H9 (cell line): Measurements from ENCODE around the gene KRTAP12-4. TPM values are rescaled to one million over a fixed set of nuclear protein-coding genes. Genes with fewer than 3 reads are reported as not detected.
"Not testable (repeated sequence)": the region's sequence is repeated elsewhere in the genome, so short reads cannot be mapped to it uniquely, and the experiment has no call there.

Source experiments
- DNase-seq: peaks from one replicate; pipeline ENCODE4 v3.0.0-alpha.2; 2017
- H2AFZ ChIP-seq: one replicate; pipeline ENCODE4 v1.6.1; 2013; ENCODE audit warnings: mild to moderate bottlenecking, low read length, control low read depth, moderate library complexity
- H2AK5ac ChIP-seq: 2 replicates; pipeline ENCODE4 v1.6.1; 2013; ENCODE audit warnings: low read length, control low read depth, mixed read lengths; ENCODE audit not compliant: insufficient read length
- H2BK120ac ChIP-seq: one replicate; pipeline ENCODE4 v1.6.1; 2013; ENCODE audit warnings: low read depth, mild to moderate bottlenecking, low read length, control low read depth, inconsistent platforms; ENCODE audit not compliant: poor library complexity, severe bottlenecking
- H2BK12ac ChIP-seq: 2 replicates; pipeline ENCODE4 v1.6.1; 2013; ENCODE audit warnings: low read length, control low read depth, mixed read lengths, low read depth; ENCODE audit not compliant: insufficient read length
- H2BK15ac ChIP-seq: 2 replicates; pipeline ENCODE4 v1.6.1; 2013; ENCODE audit warnings: low read depth, low read length, control low read depth
- H2BK20ac ChIP-seq: one replicate; pipeline ENCODE4 v1.6.1; 2013; ENCODE audit warnings: low read depth, mild to moderate bottlenecking, low read length, control low read depth, inconsistent platforms; ENCODE audit not compliant: poor library complexity, severe bottlenecking
- H2BK5ac ChIP-seq: 2 replicates; pipeline ENCODE4 v1.6.1; 2013; ENCODE audit warnings: low read length, control low read depth, mixed read lengths; ENCODE audit not compliant: insufficient read length
- H3K14ac ChIP-seq: 2 replicates; pipeline ENCODE4 v1.6.1; 2013; ENCODE audit warnings: low read length, control low read depth; ENCODE audit not compliant: insufficient read depth
- H3K18ac ChIP-seq: 2 replicates; pipeline ENCODE4 v1.6.1; 2013; ENCODE audit warnings: low read depth, mild to moderate bottlenecking, mixed read lengths, low read length, control low read depth; ENCODE audit not compliant: insufficient read length
- H3K23ac ChIP-seq: 2 replicates; pipeline ENCODE4 v1.6.1; 2013; ENCODE audit warnings: low read length, control low read depth, mixed read lengths, low read depth; ENCODE audit not compliant: insufficient read length
- H3K23me2 ChIP-seq: 2 replicates; pipeline ENCODE4 v1.6.1; 2013; ENCODE audit warnings: low read depth, mild to moderate bottlenecking, mixed read lengths, low read length, control low read depth; ENCODE audit not compliant: insufficient read length, poor library complexity, severe bottlenecking
- H3K27ac ChIP-seq: 2 replicates; pipeline ENCODE4 v1.5.1; 2013; ENCODE audit warnings: low read length, control low read depth, mixed read lengths, low read depth; ENCODE audit not compliant: insufficient read length
- H3K27me3 ChIP-seq: 2 replicates; pipeline ENCODE4 v1.6.1; 2013; ENCODE audit warnings: low read length, control low read depth, inconsistent platforms; ENCODE audit not compliant: insufficient read depth
- H3K4ac ChIP-seq: 2 replicates; pipeline ENCODE4 v1.6.1; 2013; ENCODE audit warnings: low read depth, mild to moderate bottlenecking, control low read depth, inconsistent platforms, low read length, moderate library complexity
- H3K4me1 ChIP-seq: 2 replicates; pipeline ENCODE4 v1.6.1; 2013; ENCODE audit warnings: low read length, control low read depth, inconsistent platforms; ENCODE audit not compliant: insufficient read depth
- H3K4me2 ChIP-seq: 2 replicates; pipeline ENCODE4 v1.6.1; 2013; ENCODE audit warnings: low read length, control low read depth, mixed read lengths; ENCODE audit not compliant: insufficient read length, insufficient read depth
- H3K56ac ChIP-seq: 2 replicates; pipeline ENCODE4 v1.6.1; 2013; ENCODE audit warnings: low read depth, mild to moderate bottlenecking, mixed read lengths, low read length, control low read depth; ENCODE audit not compliant: insufficient read length
- H3K79me1 ChIP-seq: 2 replicates; pipeline ENCODE4 v1.6.1; 2013; ENCODE audit warnings: low read depth, mild to moderate bottlenecking, moderate library complexity, low read length, control low read depth, inconsistent platforms; ENCODE audit not compliant: insufficient read depth, poor library complexity, severe bottlenecking
- H3K79me2 ChIP-seq: 2 replicates; pipeline ENCODE4 v1.6.1; 2013; ENCODE audit warnings: low read length, control low read depth, inconsistent platforms; ENCODE audit not compliant: insufficient read depth
- H3K9ac ChIP-seq: 2 replicates; pipeline ENCODE4 v1.6.1; 2013; ENCODE audit warnings: low read length, control low read depth, mixed read lengths; ENCODE audit not compliant: insufficient read length; ENCODE audit errors: extremely low read depth
- H3K9me3 ChIP-seq: one replicate; pipeline ENCODE4 v1.6.1; 2013; ENCODE audit warnings: low read depth, low read length, inconsistent platforms; ENCODE audit not compliant: control insufficient read depth
- H3T11ph ChIP-seq: one replicate; pipeline ENCODE4 v1.6.1; 2013; ENCODE audit warnings: mild to moderate bottlenecking, low read length, control low read depth, inconsistent platforms
- H4K20me1 ChIP-seq: one replicate; pipeline ENCODE4 v1.6.1; 2013; ENCODE audit not compliant: control insufficient read depth, insufficient read length, insufficient read depth
- H4K5ac ChIP-seq: 2 replicates; pipeline ENCODE4 v1.6.1; 2013; ENCODE audit warnings: low read depth, mild to moderate bottlenecking, mixed read lengths, low read length, control low read depth; ENCODE audit not compliant: insufficient read length
- H4K8ac ChIP-seq: replicated peaks from 2 replicates; pipeline ENCODE4 v1.6.1; 2013; ENCODE audit warnings: low read length, control low read depth, mixed read lengths, low read depth; ENCODE audit not compliant: insufficient read length
- H4K91ac ChIP-seq: 2 replicates; pipeline ENCODE4 v1.6.1; 2013; ENCODE audit warnings: low read depth, mild to moderate bottlenecking, moderate library complexity, mixed read lengths, low read length, control low read depth; ENCODE audit not compliant: insufficient read length
- H3K27ac Mint-ChIP-seq, 3 experiments: 2 replicates in 2 of 3; 3 replicates in 1 of 3; pipeline ENCODE4 v1.8.0; 2020 to 2021; ENCODE audit warnings: mixed read lengths in 3 of 3, mild to moderate bottlenecking in 1 of 3, moderate library complexity in 1 of 3
- H3K27me3 Mint-ChIP-seq: 2 replicates; pipeline ENCODE4 v1.8.0; 2021; ENCODE audit warnings: low read depth, mild to moderate bottlenecking, moderate library complexity, mixed read lengths
- H3K36me3 Mint-ChIP-seq, 3 experiments: 2 replicates in 2 of 3; 3 replicates in 1 of 3; pipeline ENCODE4 v1.8.0; 2020 to 2021; ENCODE audit warnings: low read depth in 3 of 3, mixed read lengths in 3 of 3; ENCODE audit not compliant: insufficient read depth in 1 of 3
- H3K4me1 Mint-ChIP-seq, 2 experiments: 2 replicates each; pipeline ENCODE4 v1.8.0; 2020; ENCODE audit warnings: mixed read lengths in 2 of 2
- H3K4me3 Mint-ChIP-seq, 2 experiments: 2 replicates in 1 of 2; 3 replicates in 1 of 2; pipeline ENCODE4 v1.8.0; 2020 to 2021; ENCODE audit warnings: mild to moderate bottlenecking in 2 of 2, mixed read lengths in 2 of 2, moderate library complexity in 1 of 2
- H3K9me3 Mint-ChIP-seq, 2 experiments: 2 replicates in 1 of 2; 3 replicates in 1 of 2; pipeline ENCODE4 v1.8.0; 2020; ENCODE audit warnings: mild to moderate bottlenecking in 2 of 2, mixed read lengths in 2 of 2, moderate library complexity in 1 of 2
- WGBS: extraction: QIAGEN DNeasy Blood & Tissue Kit; methylation state at CpG from one replicate; pipeline ENCODE4 v1.1.7; 2013; ENCODE audit warnings: missing lambda C conversion rate, low lambda C conversion rate, mixed read lengths; ENCODE audit not compliant: insufficient read length; ENCODE audit errors: extremely low coverage; 5-methylcytosine and 5-hydroxymethylcytosine counted together
- total RNA-seq: library from RNA; stranded (reverse); gene quantifications from 2 replicates; pipeline ENCODE4 v1.2.1, GENCODE V29; 2021
- TF ChIP-seq, protein P1 (sequence below): fragments of 200-600 bp; sonication (generic); conservative IDR thresholded peaks from 3 replicates; pipeline ENCODE4 v1.8.0; 2021; ENCODE audit warnings: antibody characterized with exemption, mild to moderate bottlenecking

Gene KRTAP12-4
- total RNA-seq, 1 experiment from 2014 or later = not detected

DNA sequence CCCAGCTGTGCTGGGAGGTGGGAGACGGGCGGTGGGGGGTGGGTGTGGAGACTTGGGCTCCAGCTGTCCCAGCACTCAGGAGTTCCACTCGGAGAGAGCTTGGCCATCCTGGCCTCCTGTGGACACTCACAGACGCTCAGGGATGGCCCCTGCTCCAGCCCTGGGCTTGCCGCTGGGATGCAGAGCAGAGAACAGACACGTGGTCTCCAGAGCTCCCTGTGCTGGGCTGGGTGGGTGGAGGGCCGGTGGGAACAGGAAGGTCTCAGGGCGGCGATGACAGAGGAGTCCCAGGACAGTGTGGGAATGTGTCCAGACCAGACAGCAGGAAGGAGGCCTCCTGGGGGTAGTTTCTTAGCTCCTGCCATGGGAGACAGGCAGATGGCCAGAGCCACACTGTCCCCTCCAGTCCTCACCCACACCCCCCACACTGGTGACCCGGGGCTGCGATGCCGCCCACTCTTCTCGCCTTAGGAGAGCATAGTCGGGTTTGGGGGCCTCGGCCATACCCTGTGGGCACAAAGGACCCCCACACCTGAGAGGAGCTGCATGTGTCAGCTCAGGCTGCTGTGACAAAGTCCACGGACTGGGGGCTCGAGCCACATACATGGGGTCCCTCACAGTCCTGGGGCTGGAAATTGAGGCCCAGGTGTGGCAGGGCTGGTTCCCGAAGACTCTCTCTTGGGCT, 25.6 kb downstream of the KRTAP12-4 start:
- Mint-ChIP-seq H3K9me3 (peaks cover 34 to 39% of the 10 kb centered on the region in 2 experiments), H3K27me3 (peaks cover 10% of the 10 kb centered on the region), H3K27ac (peak overlapping the region in 1 of 3 experiments; percentile 20; a peak in 2 of 7 replicates), H3K4me1 (peaks cover 3 to 7% of the 10 kb centered on the region in 2 experiments; a peak in 2 of 4 replicates), H3K4me3 (no peak overlapping the region), H3K36me3 (peaks cover 7 to 29% (median 19%) of the 10 kb centered on the region in 3 experiments; a peak in 6 of 7 replicates)
- Histone ChIP-seq H3K27ac (no peak overlapping the region), H3T11ph (no peak overlapping the region), H4K8ac (no peak overlapping the region), H4K5ac (no peak overlapping the region), H3K56ac (no peak overlapping the region), H3K4me2 (no peak overlapping the region), H2BK120ac (no peak overlapping the region), H3K27me3 (no peaks in the 10 kb centered on the region), H3K9ac (no peak overlapping the region), H4K91ac (no peak overlapping the region), H3K9me3 (no peaks in the 10 kb centered on the region), H3K23me2 (no peaks in the 10 kb centered on the region), H3K4ac (no peak overlapping the region), H2AFZ (no peak overlapping the region), H2BK15ac (no peak overlapping the region), H3K79me2 (no peaks in the 10 kb centered on the region), H2AK5ac (no peak overlapping the region), H4K20me1 (no peaks in the 10 kb centered on the region), H2BK12ac (no peak overlapping the region), H3K14ac (no peak overlapping the region), H2BK5ac (no peak overlapping the region), H3K4me1 (no peaks in the 10 kb centered on the region), H2BK20ac (no peak overlapping the region), H3K18ac (no peak overlapping the region), H3K23ac (no peak overlapping the region), H3K79me1 (no peaks in the 10 kb centered on the region)
- WGBS = no CpG with 5 or more reads among the region's 18 CpGs
- DNase-seq = no peak
- TF ChIP-seq, protein P1, sequence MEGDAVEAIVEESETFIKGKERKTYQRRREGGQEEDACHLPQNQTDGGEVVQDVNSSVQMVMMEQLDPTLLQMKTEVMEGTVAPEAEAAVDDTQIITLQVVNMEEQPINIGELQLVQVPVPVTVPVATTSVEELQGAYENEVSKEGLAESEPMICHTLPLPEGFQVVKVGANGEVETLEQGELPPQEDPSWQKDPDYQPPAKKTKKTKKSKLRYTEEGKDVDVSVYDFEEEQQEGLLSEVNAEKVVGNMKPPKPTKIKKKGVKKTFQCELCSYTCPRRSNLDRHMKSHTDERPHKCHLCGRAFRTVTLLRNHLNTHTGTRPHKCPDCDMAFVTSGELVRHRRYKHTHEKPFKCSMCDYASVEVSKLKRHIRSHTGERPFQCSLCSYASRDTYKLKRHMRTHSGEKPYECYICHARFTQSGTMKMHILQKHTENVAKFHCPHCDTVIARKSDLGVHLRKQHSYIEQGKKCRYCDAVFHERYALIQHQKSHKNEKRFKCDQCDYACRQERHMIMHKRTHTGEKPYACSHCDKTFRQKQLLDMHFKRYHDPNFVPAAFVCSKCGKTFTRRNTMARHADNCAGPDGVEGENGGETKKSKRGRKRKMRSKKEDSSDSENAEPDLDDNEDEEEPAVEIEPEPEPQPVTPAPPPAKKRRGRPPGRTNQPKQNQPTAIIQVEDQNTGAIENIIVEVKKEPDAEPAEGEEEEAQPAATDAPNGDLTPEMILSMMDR = no peak

DNA sequence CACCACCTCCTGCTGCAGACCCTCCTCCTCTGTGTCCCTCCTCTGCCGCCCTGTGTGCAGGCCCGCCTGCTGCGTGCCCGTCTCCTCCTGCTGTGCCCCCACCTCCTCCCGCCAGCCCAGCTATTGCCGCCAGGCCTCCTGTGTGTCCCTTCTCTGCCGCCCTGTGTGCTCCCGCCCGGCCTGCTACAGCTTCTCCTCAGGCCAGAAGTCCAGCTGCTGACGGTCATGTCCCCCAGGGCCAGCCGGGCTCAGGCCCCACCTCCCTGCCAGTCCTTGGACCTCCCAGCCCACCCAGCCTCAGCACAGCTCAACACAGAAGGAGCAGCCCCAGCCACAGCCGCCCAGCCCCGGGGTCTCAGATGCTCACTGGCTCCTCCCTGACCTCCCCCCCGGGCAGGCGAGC, 26.6 kb downstream of the KRTAP12-4 start:
- not testable (repeated sequence) for H3K27ac ChIP-seq, H3K4me1 Mint-ChIP-seq, DNase-seq, H3K4me2 ChIP-seq, H2BK12ac ChIP-seq, H3K4me1 ChIP-seq, H3K4ac ChIP-seq, H3K79me1 ChIP-seq, H3K27me3 ChIP-seq, H3K4me3 Mint-ChIP-seq, H4K20me1 ChIP-seq, H4K5ac ChIP-seq, H3K23ac ChIP-seq, H3K9ac ChIP-seq, H2AK5ac ChIP-seq, H3K79me2 ChIP-seq, H3K23me2 ChIP-seq, H3K56ac ChIP-seq, H3K9me3 ChIP-seq, H2BK20ac ChIP-seq, H2BK5ac ChIP-seq, H2AFZ ChIP-seq, H3K18ac ChIP-seq, H2BK120ac ChIP-seq, H3K14ac ChIP-seq, H2BK15ac ChIP-seq, H3T11ph ChIP-seq, H4K91ac ChIP-seq, H4K8ac ChIP-seq
- Mint-ChIP-seq H3K9me3 (peaks cover 39 to 44% of the 10 kb centered on the region in 2 experiments), H3K27ac (peak overlapping the region in 1 of 3 experiments; percentile 57; a peak in 1 of 7 replicates), H3K36me3 (peaks cover 11 to 37% (median 23%) of the 10 kb centered on the region in 3 experiments; a peak in 6 of 7 replicates), H3K27me3 (peaks cover 13% of the 10 kb centered on the region)
- WGBS = no CpG with 5 or more reads among the region's 15 CpGs
